Astrocyte of the cerebellum (primary cell): ENCODE data around the gene DDX51.
"Not testable (repeated sequence)": the region's sequence is repeated elsewhere in the genome, so short reads cannot be mapped to it uniquely, and the experiment has no call there.

Experiments
- DNase-seq: peaks from one replicate; pipeline ENCODE4 v3.0.0-alpha.2; 2011; ENCODE audit warnings: low read depth
- H3K4me3 ChIP-seq: 2 replicates; pipeline ENCODE4 v1.5.1; 2011; ENCODE audit warnings: mild to moderate bottlenecking, low read depth, low read length, moderate library complexity
- CTCF ChIP-seq: IDR thresholded peaks from 2 replicates; pipeline ENCODE4 v1.5.1; 2012; ENCODE audit warnings: low read length, low read depth, moderate library complexity, mild to moderate bottlenecking; ENCODE audit errors: missing control alignments
- in situ Hi-C: cut with HindIII; loops from 2 replicates; pipeline ENCODE4 v1.10.0; 2017; ENCODE audit warnings: low sequenced_read_pairs

Gene DDX51

GRCh38 chr12:132105467-132105866, 38.7 kb downstream of the DDX51 start:
- in situ Hi-C loops: no loop called here
- H3K4me3 ChIP-seq: no peak overlapping the region
- DNase-seq: no peak
- TF ChIP-seq CTCF: no peak

- in situ Hi-C loops: no loop called here
- TF ChIP-seq CTCF: no peak
- no peak overlapping the region for H3K4me3 ChIP-seq
- DNase-seq: no peak
These were observed 40.4 kb downstream of the DDX51 start for GRCh38 chr12:132103542-132104308.

- in situ Hi-C loops, H3K4me3 ChIP-seq, DNase-seq: not testable (repeated sequence)
These were observed 41.0 kb downstream of the DDX51 start for GRCh38 chr12:132103072-132103471.

GRCh38 chr12:132102297-132102696, 41.8 kb downstream of the DDX51 start:
- in situ Hi-C loops: no loop called here
- no peak for TF ChIP-seq CTCF

GRCh38 chr12:132100306-132101065, 43.6 kb downstream of the DDX51 start:
- no peak for TF ChIP-seq CTCF
- in situ Hi-C loops: no loop called here
- DNase-seq: no peak

More at GRCh38 chr12:132102297-132102696, 41.8 kb downstream of the DDX51 start:
- no peak overlapping the region for H3K4me3 ChIP-seq
- no peak for DNase-seq

GRCh38 chr12:132099739-132100138, 44.4 kb downstream of the DDX51 start:
- no peak for TF ChIP-seq CTCF
- in situ Hi-C loops: no loop called here
- H3K4me3 ChIP-seq: no peak overlapping the region
- DNase-seq: no peak

More at GRCh38 chr12:132100306-132101065, 43.6 kb downstream of the DDX51 start:
- H3K4me3 ChIP-seq: no peak overlapping the region
